GM18519 (cell line): Measurements from ENCODE around the gene ZNF654.

Experiments used
- ATAC-seq: cut with Tn5 transposase; IDR thresholded peaks from one replicate; pipeline ENCODE4 v1.9.1; 2021; ENCODE audit warnings: mild to moderate bottlenecking, moderate library complexity; ENCODE audit not compliant: unreplicated experiment, low FRiP score

The ZNF654 gene

DNA sequence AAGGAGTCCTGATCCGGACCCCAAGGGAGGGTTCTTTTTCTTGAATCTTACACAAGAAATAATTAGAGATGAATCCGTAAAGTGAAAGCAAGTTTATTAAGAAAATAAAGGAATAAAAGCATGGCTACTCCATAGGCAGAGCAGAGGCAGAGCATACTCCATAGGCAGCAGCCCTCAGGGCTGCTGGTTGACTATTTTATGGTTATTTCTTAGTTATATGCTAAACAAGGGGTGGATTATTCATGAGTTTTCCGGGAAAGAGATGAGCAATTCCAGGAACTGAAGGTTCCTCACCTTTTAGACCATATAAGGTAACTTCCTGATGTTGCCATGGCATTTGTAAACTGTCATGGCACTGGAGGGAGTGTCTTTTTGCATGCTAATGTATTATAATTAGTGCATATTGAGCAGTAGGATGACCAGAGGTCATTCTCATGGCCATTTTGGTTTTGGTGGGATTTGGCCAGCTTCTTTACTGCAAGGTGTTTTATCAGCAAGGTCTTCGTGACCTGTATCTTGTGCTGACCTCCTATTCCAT lies 132.9 kb downstream of the ZNF654 start:
- no peak for ATAC-seq

DNA sequence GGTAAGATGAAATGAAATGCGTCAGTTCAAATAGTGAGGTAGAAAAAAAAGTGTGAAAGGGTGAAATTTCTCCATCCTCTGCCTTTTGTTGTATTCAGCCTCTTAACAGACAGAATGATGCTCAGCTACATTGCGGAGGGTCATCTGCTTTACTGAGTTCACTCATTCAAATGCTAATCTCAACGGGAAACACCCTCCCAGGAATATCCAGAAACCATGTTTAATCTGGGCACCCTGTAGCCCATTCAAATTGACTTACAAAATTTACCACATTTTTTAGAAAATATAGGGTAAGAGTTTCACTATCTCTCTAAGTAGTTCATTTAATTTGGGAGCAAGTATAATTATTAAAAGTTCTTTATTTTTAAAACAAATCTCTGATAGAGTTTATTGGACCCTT lies 133.6 kb downstream of the ZNF654 start:
- ATAC-seq = no peak
